Peyer's patch (tissue), 4 donors: ENCODE measurements around the gene KRT1.

ENCODE experiments used
- CTCF ChIP-seq, 6 experiments: fragments of 450-650 bp in 4 of 6; fragments of 200-600 bp in 2 of 6; sonication (generic) in 1 of 6; IDR thresholded peaks; one replicate each; pipeline ENCODE4 v1.5.1; 2017 to 2019; ENCODE audit warnings: antibody characterized with exemption in 6 of 6, mild to moderate bottlenecking in 3 of 6, moderate library complexity in 1 of 6
- POLR2A ChIP-seq, 2 donors: fragments of 450-650 bp; IDR thresholded peaks; one replicate each; pipeline ENCODE4 v1.5.1; 2017; ENCODE audit warnings: antibody characterized with exemption in 2 of 2, mild to moderate bottlenecking in 2 of 2, moderate library complexity in 2 of 2

- TF ChIP-seq CTCF (IDR thresholded peaks at IDR 0.05), result peak in 1 of 6 experiments; percentile 4
- TF ChIP-seq POLR2A (IDR thresholded peaks at IDR 0.05), result no peak
These were observed 35.0 kb downstream of the KRT1 start for GRCh38 chr12:52645120-52645761.
